HEK293 (cell line): ENCODE data around the gene UST.

ENCODE experiments used
- CTCF ChIP-seq: fragments of 450-650 bp; formaldehyde crosslinking; IDR thresholded peaks from 2 replicates; pipeline ENCODE4 v1.5.1; 2016; ENCODE audit warnings: missing biosample characterization, missing genetic modification characterization
- GLI4 ChIP-seq: fragments of 450-650 bp; formaldehyde crosslinking; IDR thresholded peaks from 2 replicates; pipeline ENCODE4 v1.5.1; 2016; ENCODE audit warnings: missing biosample characterization, missing genetic modification characterization
- KLF16 ChIP-seq: fragments of 450-650 bp; formaldehyde crosslinking; IDR thresholded peaks from 2 replicates; pipeline ENCODE4 v1.5.1; 2017; ENCODE audit warnings: missing biosample characterization, missing genetic modification characterization
- KLF9 ChIP-seq: fragments of 450-650 bp; formaldehyde crosslinking; IDR thresholded peaks from 2 replicates; pipeline ENCODE4 v1.5.1; 2016; ENCODE audit warnings: missing biosample characterization, missing genetic modification characterization, low read depth
- ZNF76 ChIP-seq: fragments of 450-650 bp; formaldehyde crosslinking; IDR thresholded peaks from 2 replicates; pipeline ENCODE4; 2016; ENCODE audit warnings: low read depth, missing biosample characterization, missing genetic modification characterization, borderline replicate concordance

- TF ChIP-seq CTCF (tag by site-specific recombination) = no peak
- no peak for TF ChIP-seq KLF16 (tag by site-specific recombination)
- TF ChIP-seq GLI4 (tag by site-specific recombination) = no peak
- TF ChIP-seq ZNF76 = no peak
- no peak for TF ChIP-seq KLF9
Measured at GRCh38 chr6:148973538-148974208, 226.8 kb downstream of the UST start.
